IMR-90 (cell line): Measurements from ENCODE around the gene RPS6KL1. TPM values are rescaled to one million over a fixed set of nuclear protein-coding genes. Genes with fewer than 3 reads are reported as not detected.
A peak's percentile ranks its signal among the peaks of the same experiment; 100 is the strongest.

Experiments used
- ATAC-seq: fragments of 200-7000 bp; cut with Tn5 transposase; 2 replicates; pipeline ENCODE4 v1.9.1; 2020; ENCODE audit warnings: low read depth, mild to moderate bottlenecking, moderate library complexity
- BruUV-seq: library from RNA; stranded (reverse); fragments of 400-500 nt; replicated peaks from 2 replicates; lab custom pipeline; 2021; lab: Mats Ljungman, UMichigan
- CTCF ChIA-PET: fragments of 300-600 bp; formaldehyde crosslinking; extraction: SDS; loops from one replicate; lab custom pipeline; 2021; ENCODE audit warnings: antibody characterized with exemption; lab: Yijun Ruan, JAX
- POLR2A ChIA-PET: fragments of 300-600 bp; sonication (Branson Sonifier 250); formaldehyde crosslinking; loops from one replicate; lab custom pipeline; 2022; ENCODE audit warnings: antibody characterized with exemption; ENCODE audit not compliant: unreplicated experiment; lab: Charles Lee
- DNase-seq: peaks from one replicate; pipeline ENCODE4 v3.0.0; 2013
- H2AFZ ChIP-seq: replicated peaks from 2 replicates; pipeline ENCODE3; 2013; ENCODE audit warnings: low read length, mild to moderate bottlenecking; ENCODE audit not compliant: poor library complexity
- H2AK5ac ChIP-seq: 2 replicates; pipeline ENCODE4 v1.6.1; 2013; ENCODE audit warnings: low read depth, low read length, inconsistent platforms
- H2AK9ac ChIP-seq: replicated peaks from 2 replicates; pipeline ENCODE3; 2013; ENCODE audit warnings: mild to moderate bottlenecking, low read depth, low read length, moderate library complexity; ENCODE audit not compliant: poor library complexity
- H2BK120ac ChIP-seq: 2 replicates; pipeline ENCODE4 v1.6.1; 2013; ENCODE audit warnings: low read depth, low read length, inconsistent platforms
- H2BK15ac ChIP-seq: 3 replicates; pipeline ENCODE4 v1.6.1; 2013; ENCODE audit warnings: low read depth, low read length, inconsistent platforms
- H2BK20ac ChIP-seq: 2 replicates; pipeline ENCODE4 v1.6.1; 2013; ENCODE audit warnings: low read depth, mild to moderate bottlenecking, inconsistent platforms, low read length, moderate library complexity
- H2BK5ac ChIP-seq: 2 replicates; pipeline ENCODE4 v1.6.1; 2013; ENCODE audit warnings: mild to moderate bottlenecking, low read depth, low read length, inconsistent platforms; ENCODE audit not compliant: poor library complexity, severe bottlenecking
- H3K14ac ChIP-seq: replicated peaks from 2 replicates; pipeline ENCODE4 v1.6.1; 2013; ENCODE audit warnings: low read depth, low read length, inconsistent platforms
- H3K18ac ChIP-seq: 2 replicates; pipeline ENCODE4 v1.6.1; 2013; ENCODE audit warnings: low read depth, low read length, control low read depth
- H3K23ac ChIP-seq: 2 replicates; pipeline ENCODE4 v1.6.1; 2013; ENCODE audit warnings: low read depth, low read length, inconsistent platforms
- H3K27ac ChIP-seq: 2 replicates; pipeline ENCODE4 v1.5.1; 2013; ENCODE audit warnings: mild to moderate bottlenecking, control low read depth, low read length; ENCODE audit not compliant: insufficient read depth
- H3K27me3 ChIP-seq: 2 replicates; pipeline ENCODE4 v1.6.1; 2013; ENCODE audit warnings: low read length; ENCODE audit not compliant: control insufficient read depth, insufficient read depth
- H3K36me3 ChIP-seq: 2 replicates; pipeline ENCODE4 v1.6.1; 2013; ENCODE audit warnings: low read length, mixed read lengths; ENCODE audit not compliant: control insufficient read depth, insufficient read depth
- H3K4ac ChIP-seq: 2 replicates; pipeline ENCODE4 v1.6.1; 2013; ENCODE audit warnings: low read depth, low read length, inconsistent platforms
- H3K4me1 ChIP-seq: 2 replicates; pipeline ENCODE4 v1.6.1; 2013; ENCODE audit warnings: low read length, mixed read lengths; ENCODE audit not compliant: control insufficient read depth, insufficient read depth
- H3K4me2 ChIP-seq: 2 replicates; pipeline ENCODE4 v1.6.1; 2013; ENCODE audit warnings: low read depth, mild to moderate bottlenecking, control low read depth, low read length, moderate library complexity
- H3K4me3 ChIP-seq: 2 replicates; pipeline ENCODE4 v1.5.1; 2013; ENCODE audit warnings: low read depth, mild to moderate bottlenecking, control low read depth, low read length, moderate library complexity; ENCODE audit not compliant: insufficient read depth
- H3K56ac ChIP-seq: 2 replicates; pipeline ENCODE4 v1.6.1; 2013; ENCODE audit warnings: low read length, inconsistent platforms; ENCODE audit not compliant: insufficient read depth; ENCODE audit errors: extremely low read depth
- H3K79me1 ChIP-seq, 2 experiments: 2 replicates each; pipeline ENCODE4 v1.6.1; 2013; ENCODE audit warnings: low read length in 2 of 2, inconsistent platforms in 1 of 2, low read depth in 1 of 2
- H3K9ac ChIP-seq: 2 replicates; pipeline ENCODE4 v1.6.1; 2013; ENCODE audit warnings: low read depth, low read length, control low read depth
- H3K9me1 ChIP-seq: 2 replicates; pipeline ENCODE4 v1.6.1; 2013; ENCODE audit warnings: low read length, inconsistent platforms; ENCODE audit not compliant: insufficient read depth
- H3K9me3 ChIP-seq: 2 replicates; pipeline ENCODE4 v1.6.1; 2013; ENCODE audit warnings: low read length; ENCODE audit not compliant: control insufficient read depth, insufficient read depth
- H4K20me1 ChIP-seq: 2 replicates; pipeline ENCODE4 v1.6.1; 2013; ENCODE audit warnings: low read length, inconsistent platforms; ENCODE audit not compliant: insufficient read depth
- H4K5ac ChIP-seq: 2 replicates; pipeline ENCODE4 v1.6.1; 2013; ENCODE audit warnings: mild to moderate bottlenecking, low read depth, low read length, control low read depth
- H4K8ac ChIP-seq, 2 experiments: 2 replicates each; pipeline ENCODE4 v1.6.1; 2013; ENCODE audit warnings: low read depth in 2 of 2, low read length in 2 of 2, control low read depth in 1 of 2, inconsistent platforms in 1 of 2
- H4K91ac ChIP-seq: 2 replicates; pipeline ENCODE4 v1.6.1; 2013; ENCODE audit warnings: low read depth, low read length, inconsistent platforms; ENCODE audit not compliant: insufficient read depth
- BHLHE40 ChIP-seq: fragments of 150-350 bp; IDR thresholded peaks from 2 replicates; pipeline ENCODE4 v1.6.1; 2016; ENCODE audit warnings: mild to moderate bottlenecking, low read depth, low read length
- CEBPB ChIP-seq: IDR thresholded peaks from 2 replicates; pipeline ENCODE4 v1.6.1; 2012; ENCODE audit warnings: low read depth, low read length, improper control_type of control experiment
- CHD1 ChIP-seq: IDR thresholded peaks from 2 replicates; pipeline ENCODE4 v1.6.1; 2012; ENCODE audit warnings: low read depth, low read length, improper control_type of control experiment
- CTCF ChIP-seq: conservative IDR thresholded peaks from 2 replicates; pipeline ENCODE4 v1.5.1; 2012; ENCODE audit warnings: mild to moderate bottlenecking, low read depth, low read length, improper control_type of control experiment
- MAFK ChIP-seq: IDR thresholded peaks from 2 replicates; pipeline ENCODE4 v1.6.1; 2012; ENCODE audit warnings: low read depth, low read length, improper control_type of control experiment
- MAZ ChIP-seq: IDR thresholded peaks from 2 replicates; pipeline ENCODE4 v1.6.1; 2012; ENCODE audit warnings: low read depth, mild to moderate bottlenecking, low read length, improper control_type of control experiment, moderate library complexity, borderline replicate concordance
- MXI1 ChIP-seq: IDR thresholded peaks from 2 replicates; pipeline ENCODE4 v1.6.1; 2012; ENCODE audit warnings: low read depth, mild to moderate bottlenecking, low read length, moderate library complexity, borderline replicate concordance
- NFE2L2 ChIP-seq: fragments of 150-350 bp; IDR thresholded peaks from 2 replicates; pipeline ENCODE4 v1.6.1; 2016; ENCODE audit warnings: low read depth, mild to moderate bottlenecking, low read length
- RAD21 ChIP-seq: IDR thresholded peaks from 2 replicates; pipeline ENCODE4 v1.6.1; 2012; ENCODE audit warnings: low read length, improper control_type of control experiment
- RCOR1 ChIP-seq: IDR thresholded peaks from 2 replicates; pipeline ENCODE4 v1.6.1; 2012; ENCODE audit warnings: mild to moderate bottlenecking, low read length, improper control_type of control experiment; ENCODE audit not compliant: insufficient replicate concordance
- SMC3 ChIP-seq: fragments of 150-350 bp; IDR thresholded peaks from 2 replicates; pipeline ENCODE4 v1.6.1; 2016; ENCODE audit warnings: low read depth, mild to moderate bottlenecking, antibody characterized with exemption, low read length, moderate library complexity
- USF2 ChIP-seq: fragments of 150-350 bp; IDR thresholded peaks from 2 replicates; pipeline ENCODE4 v1.6.1; 2017; ENCODE audit warnings: mild to moderate bottlenecking, antibody characterized with exemption, low read length, low read depth
- WGBS, 2 experiments: methylation state at CpG; one replicate each; pipeline versions ENCODE4 v1.1.5 to v1.1.7; 2013; ENCODE audit warnings: missing lambda C conversion rate in 2 of 2; ENCODE audit not compliant: insufficient read length in 1 of 2; ENCODE audit errors: extremely low coverage in 2 of 2; 5-methylcytosine and 5-hydroxymethylcytosine counted together
- dilution Hi-C: fragments of 300-500 bp; cut with HindIII; formaldehyde crosslinking; loops from one replicate; pipeline ENCODE4 v1.14.3; 2018; ENCODE audit warnings: low sequenced_read_pairs; ENCODE audit not compliant: unreplicated experiment
- in situ Hi-C: fragments of 300-500 bp; cut with MboI; formaldehyde crosslinking; loops from 3 replicates; pipeline ENCODE4 v1.14.3; 2019; ENCODE audit warnings: low sequenced_read_pairs, inconsistent platforms, mixed read lengths
- intact Hi-C: fragments of 100-400 bp; cut with micrococcal nuclease; formaldehyde crosslinking; loops from 2 replicates; pipeline ENCODE4 v1.10.0; 2022
- polyA plus RNA-seq, 3 experiments: library from polyadenylated mRNA; depleted of rRNA; stranded (reverse); fragments of >200 nt; gene quantifications; 2 replicates each; pipeline ENCODE4 v1.2.3, GENCODE V29; 2012; ENCODE audit warnings: low replicate concordance in 1 of 3
- total RNA-seq: library from RNA; depleted of rRNA; stranded (reverse); fragments of >200 nt; gene quantifications from 2 replicates; pipeline ENCODE4 v1.2.3, GENCODE V29; 2012

Gene RPS6KL1
- total and polyA plus RNA-seq, 2 of the 4 experiments (the other 2 are of a cell fraction) = 0.72 to 1.7 TPM

DNA sequence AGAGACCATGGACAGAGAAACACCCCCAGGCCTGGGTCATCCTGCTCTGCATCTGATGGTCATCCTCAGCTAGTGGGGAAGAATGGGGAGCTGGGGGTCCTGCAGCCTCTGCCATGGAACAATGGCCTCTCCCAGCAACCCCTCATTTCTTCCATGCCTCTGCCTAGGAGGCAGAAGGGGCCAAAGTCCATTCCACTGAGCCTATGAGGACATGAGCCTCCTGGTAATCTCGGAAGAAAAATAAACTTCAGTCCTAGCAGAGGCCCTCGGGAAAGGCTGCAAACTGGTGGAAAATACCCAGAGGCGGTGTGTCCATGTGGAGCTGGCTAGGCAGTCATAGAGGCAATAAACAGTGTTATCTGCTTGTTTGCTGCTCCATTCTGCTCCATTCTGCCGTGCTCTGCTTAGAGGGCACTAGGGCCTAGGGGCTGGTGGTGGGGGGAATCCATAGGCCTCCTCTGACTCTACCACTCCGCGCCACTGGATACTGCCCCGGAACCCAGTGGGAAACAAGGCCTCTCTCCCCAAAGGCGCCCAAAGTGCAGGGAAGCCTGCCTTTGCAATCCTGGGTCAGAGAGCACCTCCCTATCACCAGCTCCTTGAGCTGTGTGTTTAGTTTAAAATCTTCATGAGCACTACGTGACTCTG lies 27.9 kb upstream of the RPS6KL1 start:
- Histone ChIP-seq H4K91ac (no peak overlapping the region), H3K23ac (no peak overlapping the region), H2AK5ac (no peak overlapping the region), H3K4me2 (no peak overlapping the region), H3K27me3 (peaks cover 8% of the 10 kb centered on the region; the same call in 1 of the 2 replicates), H4K20me1 (no peaks in the 10 kb centered on the region), H3K4me3 (no peak overlapping the region), H3K79me1 (no peaks in the 10 kb centered on the region), H3K9me3 (no peaks in the 10 kb centered on the region), H2AK9ac (peak overlapping the region; percentile 77), H2BK5ac (peak overlapping the region; percentile 16), H3K56ac (no peak overlapping the region), H4K5ac (peak overlapping the region; percentile 9; the same call in 1 of the 2 replicates), H2BK20ac (no peak overlapping the region), H2AFZ (peak overlapping the region; percentile 77), H3K14ac (no peak overlapping the region), H3K4ac (no peak overlapping the region), H3K9me1 (0 out of 2 replicates have a peak, but pooled peaks cover 6% of the 10 kb centered on the region), H2BK15ac (no peak overlapping the region), H3K27ac (peak overlapping the region; percentile 7; the same call in 1 of the 2 replicates), H3K4me1 (peaks cover 13% of the 10 kb centered on the region; the same call in 1 of the 2 replicates), H4K8ac (peak overlapping the region in 1 of 2 experiments; percentile 32; a peak in 1 of 4 replicates), H2BK120ac (no peak overlapping the region), H3K18ac (no peak overlapping the region), H3K9ac (no peak overlapping the region), H3K36me3 (no peaks in the 10 kb centered on the region)
- ChIA-PET POLR2A (no interaction called here), CTCF (no interaction called here)
- peak; percentile 48 for DNase-seq
- WGBS, 2 experiments = 13% methylated on average over 3 of the region's 9 CpGs; no CpG with 5 or more reads in 1 of the 2 experiments
- BruUV-seq = no TSS peak
- TF ChIP-seq SMC3 = no peak
- no peak for TF ChIP-seq USF2
- no peak for TF ChIP-seq MAZ
- no peak for TF ChIP-seq MAFK
- TF ChIP-seq CTCF = no peak
- TF ChIP-seq BHLHE40 = no peak
- TF ChIP-seq CHD1 = no peak
- no peak for TF ChIP-seq NFE2L2
- TF ChIP-seq CEBPB = no peak
- TF ChIP-seq RAD21 = no peak
- no peak for TF ChIP-seq MXI1
- no peak for TF ChIP-seq RCOR1
- dilution Hi-C loops = no loop called here
- in situ Hi-C loops = no loop called here
- intact Hi-C loops = no loop called here
- ATAC-seq = peak; percentile 55
